Lung (tissue), 12 donors: ENCODE measurements around the gene ZDHHC16. TPM values are rescaled to one million over a fixed set of nuclear protein-coding genes. Genes with fewer than 3 reads are reported as not detected.
A peak's percentile ranks its signal among the peaks of the same experiment; 100 is the strongest.

Experiments used
- ATAC-seq: fragments of 200-7000 bp; cut with Tn5 transposase; one replicate; pipeline ENCODE4 v1.9.1; 2020; ENCODE audit warnings: moderate number of reproducible peaks; ENCODE audit not compliant: insufficient read depth, low FRiP score
- DNase-seq, 3 donors: peaks; one replicate each; pipeline ENCODE4 v3.0.0-alpha.2; 2013 to 2017
- H3K27ac ChIP-seq, 2 donors: one replicate each; pipeline ENCODE4 v1.5.1; 2013; ENCODE audit warnings: mild to moderate bottlenecking in 2 of 2, moderate library complexity in 2 of 2, control low read depth in 1 of 2, inconsistent platforms in 1 of 2, low read depth in 1 of 2, low read length in 1 of 2
- H3K27me3 ChIP-seq, 3 donors: one replicate each; pipeline ENCODE4 v1.5.1; 2013; ENCODE audit warnings: low read length in 2 of 3; ENCODE audit not compliant: control insufficient read depth in 3 of 3, insufficient read depth in 3 of 3
- H3K36me3 ChIP-seq, 4 donors: one replicate each; pipeline ENCODE4 v1.5.1; 2013; ENCODE audit warnings: low read length in 4 of 4, mild to moderate bottlenecking in 1 of 4, moderate library complexity in 1 of 4; ENCODE audit not compliant: control insufficient read depth in 4 of 4, insufficient read depth in 4 of 4
- H3K4me1 ChIP-seq, 5 donors: one replicate each; pipeline ENCODE4 v1.5.1; 2013; ENCODE audit warnings: low read length in 5 of 5, mild to moderate bottlenecking in 2 of 5, moderate library complexity in 1 of 5; ENCODE audit not compliant: control insufficient read depth in 5 of 5, insufficient read depth in 5 of 5
- H3K4me3 ChIP-seq: one replicate; pipeline ENCODE4 v1.5.1; 2013; ENCODE audit warnings: mild to moderate bottlenecking, control low read depth, moderate library complexity
- H3K9ac ChIP-seq, 2 donors: one replicate each; pipeline ENCODE4 v1.5.1; 2013; ENCODE audit warnings: low read length in 2 of 2, control low read depth in 1 of 2; ENCODE audit not compliant: insufficient read depth in 1 of 2
- H3K9me3 ChIP-seq, 4 donors: one replicate each; pipeline ENCODE4 v1.5.1; 2013; ENCODE audit warnings: low read length in 3 of 4, mild to moderate bottlenecking in 1 of 4, moderate library complexity in 1 of 4; ENCODE audit not compliant: control insufficient read depth in 4 of 4, insufficient read depth in 3 of 4
- CTCF ChIP-seq: IDR thresholded peaks from 2 replicates; pipeline ENCODE4 v1.5.1; 2012; ENCODE audit warnings: mild to moderate bottlenecking; ENCODE audit errors: control extremely low read depth, extremely low read depth
- WGBS, 2 donors: extraction: QIAGEN DNeasy Blood & Tissue Kit; methylation state at CpG; one replicate each; pipeline ENCODE4 v1.1.7; 2013; 5-methylcytosine and 5-hydroxymethylcytosine counted together
- polyA plus RNA-seq, 2 donors: library from polyadenylated mRNA; stranded (reverse); fragments of 200-250 nt; gene quantifications; one replicate each; pipeline ENCODE4 v1.2.1, GENCODE V29; 2013
- total RNA-seq, 2 donors: library from RNA; depleted of rRNA in 1 of 2; stranded (reverse); fragments of >200 nt in 1 of 2; gene quantifications; one replicate each; pipeline ENCODE4 v1.2.1, GENCODE V29; 2014 to 2021
- donor health status: control.
- donor health status: control.
- donor health status: Bipolar disorder and iron deficiency.
- donor health status: healthy.
- donor health status: DM: yes; HTN: yes; CAD: no.

Gene ZDHHC16
- total and polyA plus RNA-seq, 4 donors, result 35.5 to 63.3 (median 49.0) TPM

GRCh38 chr10:97502916-97503315 lies 56.9 kb downstream of the ZDHHC16 start:
- 78 to 96% methylated on average over 6 of the region's 6 CpGs for WGBS, 2 donors
- Histone ChIP-seq H3K27me3 (no peaks in the 10 kb centered on the region), H3K9me3 (no peaks in the 10 kb centered on the region), H3K9ac (no peak overlapping the region), H3K4me1 (peaks cover 2 to 17% (median 9%) of the 10 kb centered on the region in 5 donors), H3K27ac (no peak overlapping the region), H3K4me3 (no peak overlapping the region), H3K36me3 (peaks cover 0 to 3% (median 0%) of the 10 kb centered on the region in 4 donors)
- ATAC-seq, result no peak
- no peak for TF ChIP-seq CTCF
- DNase-seq, result no peak

- TF ChIP-seq CTCF, result no peak
- 42 to 45% methylated on average over 3 of the region's 3 CpGs for WGBS, 2 donors
These were observed 57.4 kb downstream of the ZDHHC16 start for GRCh38 chr10:97503406-97503805.

GRCh38 chr10:97505152-97505551 lies 59.2 kb downstream of the ZDHHC16 start:
- WGBS, 2 donors, result 64 to 75% methylated on average over 1 of the region's 1 CpG
- H3K27ac ChIP-seq, result no peak overlapping the region
- no peak overlapping the region for H3K9ac ChIP-seq
- ATAC-seq, result no peak
- no peaks in the 10 kb centered on the region for H3K36me3 ChIP-seq
- DNase-seq, result no peak
- no peaks in the 10 kb centered on the region for H3K9me3 ChIP-seq
- H3K4me1 ChIP-seq, result peaks cover 2 to 17% (median 4%) of the 10 kb centered on the region in 5 donors
- no peak overlapping the region for H3K4me3 ChIP-seq
- H3K27me3 ChIP-seq, result no peaks in the 10 kb centered on the region
- TF ChIP-seq CTCF, result no peak

More at GRCh38 chr10:97503406-97503805, 57.4 kb downstream of the ZDHHC16 start:
- Histone ChIP-seq H3K9ac (no peak overlapping the region), H3K4me3 (no peak overlapping the region), H3K4me1 (peaks cover 2 to 17% (median 9%) of the 10 kb centered on the region in 5 donors), H3K36me3 (no peaks in the 10 kb centered on the region), H3K27ac (peak overlapping the region in 1 of 2 donors; percentile 4), H3K9me3 (no peaks in the 10 kb centered on the region), H3K27me3 (no peaks in the 10 kb centered on the region)
- DNase-seq (no peak), ATAC-seq (no peak)
